Suppressor macrophage (primary cell): ENCODE results near the gene NAV2.

Experiments
- DNase-seq, 4 experiments: peaks; one replicate each; pipeline ENCODE4 v3.0.0-alpha.2; 2020 to 2022

Gene NAV2

DNA sequence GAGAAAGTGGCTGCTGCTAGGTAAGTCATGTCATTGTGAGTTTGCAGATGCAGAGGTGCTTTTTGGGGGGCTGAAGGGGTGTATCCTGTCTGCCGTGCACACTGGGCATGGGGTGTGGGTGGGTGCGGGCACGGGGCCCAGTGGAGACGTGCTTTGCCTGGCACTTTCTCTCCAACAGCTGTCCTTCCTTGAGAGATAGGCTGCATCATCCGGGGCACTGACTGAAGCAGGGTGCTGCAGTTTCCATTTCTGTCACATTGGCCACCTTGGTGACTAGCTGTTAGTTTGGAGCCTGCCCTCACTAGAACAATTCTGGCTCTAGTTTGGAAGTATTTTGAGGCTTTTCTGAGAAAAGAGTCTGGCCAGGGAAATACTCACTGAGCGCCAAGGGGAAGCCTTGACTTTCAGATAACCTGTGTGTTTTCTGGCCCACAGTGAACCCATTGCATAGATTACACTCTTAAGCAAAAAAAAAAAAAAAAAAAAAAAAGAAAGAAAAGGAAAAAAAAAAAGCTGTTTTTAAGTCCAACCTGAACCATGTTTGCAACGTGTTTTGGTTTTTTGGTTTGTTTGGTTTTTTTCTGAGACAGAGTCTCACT is 219.2 kb downstream of the NAV2 start:
- no peak for DNase-seq

DNA sequence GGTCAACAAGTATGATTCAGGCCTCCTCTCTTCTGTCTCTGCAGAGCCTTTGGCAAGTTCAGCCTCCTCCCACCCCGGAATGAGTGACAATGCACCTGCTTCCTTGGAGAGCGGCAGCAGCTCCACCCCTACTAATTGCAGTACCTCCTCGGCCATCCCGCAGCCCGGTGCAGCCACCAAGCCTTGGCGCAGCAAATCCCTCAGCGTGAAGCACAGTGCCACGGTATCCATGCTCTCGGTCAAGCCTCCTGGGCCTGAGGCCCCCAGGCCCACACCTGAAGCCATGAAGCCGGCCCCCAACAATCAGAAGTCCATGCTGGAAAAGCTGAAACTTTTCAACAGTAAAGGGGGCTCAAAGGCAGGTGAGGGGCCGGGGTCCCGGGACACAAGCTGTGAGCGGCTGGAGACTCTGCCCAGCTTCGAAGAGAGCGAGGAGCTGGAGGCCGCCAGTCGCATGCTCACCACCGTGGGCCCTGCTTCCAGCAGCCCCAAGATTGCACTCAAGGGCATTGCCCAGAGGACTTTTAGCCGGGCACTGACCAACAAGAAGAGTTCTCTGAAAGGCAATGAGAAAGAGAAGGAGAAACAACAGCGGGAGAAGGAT is 220.6 kb downstream of the NAV2 start:
- no peak for DNase-seq

DNA sequence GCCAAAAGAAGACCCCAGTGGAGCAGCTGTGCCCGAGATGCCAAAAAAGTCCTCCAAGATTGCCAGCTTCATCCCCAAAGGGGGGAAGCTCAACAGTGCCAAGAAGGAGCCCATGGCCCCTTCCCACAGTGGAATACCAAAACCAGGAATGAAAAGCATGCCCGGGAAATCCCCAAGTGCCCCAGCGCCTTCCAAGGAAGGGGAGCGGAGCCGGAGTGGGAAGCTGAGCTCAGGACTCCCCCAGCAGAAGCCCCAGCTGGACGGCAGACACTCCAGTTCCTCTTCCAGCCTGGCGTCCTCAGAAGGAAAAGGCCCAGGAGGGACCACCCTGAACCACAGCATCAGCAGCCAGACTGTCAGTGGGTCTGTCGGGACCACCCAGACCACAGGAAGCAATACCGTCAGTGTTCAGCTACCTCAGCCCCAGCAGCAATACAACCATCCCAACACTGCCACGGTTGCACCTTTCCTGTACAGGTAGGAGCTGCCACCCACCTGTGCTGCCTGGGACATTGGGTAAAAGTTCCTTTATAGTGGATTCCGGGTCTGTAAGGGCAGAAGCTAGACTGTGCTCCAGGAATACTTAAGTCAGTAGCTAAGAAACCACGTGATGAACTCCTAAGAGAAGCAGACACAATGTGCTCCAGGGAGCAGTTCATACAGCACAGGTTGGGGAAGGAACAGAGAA is 221.3 kb downstream of the NAV2 start:
- DNase-seq: no peak

DNA sequence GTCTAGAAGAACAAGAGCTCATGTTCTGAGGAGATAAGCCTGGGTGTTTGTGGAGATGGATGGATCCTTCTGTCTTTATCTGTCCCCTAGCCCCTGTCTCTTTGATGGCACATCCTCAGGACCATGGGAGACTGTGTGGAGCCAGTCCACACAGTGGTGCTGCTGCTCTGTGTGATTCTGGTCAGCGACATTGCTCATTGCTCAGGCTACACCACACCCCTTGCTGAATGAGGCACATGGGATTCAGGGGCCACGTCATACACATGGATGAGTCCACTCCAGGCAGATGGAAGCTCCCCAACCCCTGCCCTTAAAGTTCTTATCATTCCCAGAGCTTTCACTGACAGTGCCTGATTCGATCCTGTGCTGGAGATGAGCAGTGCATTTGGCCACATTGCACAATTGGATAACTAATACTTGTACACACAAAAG is 222.2 kb downstream of the NAV2 start:
- DNase-seq: no peak

DNA sequence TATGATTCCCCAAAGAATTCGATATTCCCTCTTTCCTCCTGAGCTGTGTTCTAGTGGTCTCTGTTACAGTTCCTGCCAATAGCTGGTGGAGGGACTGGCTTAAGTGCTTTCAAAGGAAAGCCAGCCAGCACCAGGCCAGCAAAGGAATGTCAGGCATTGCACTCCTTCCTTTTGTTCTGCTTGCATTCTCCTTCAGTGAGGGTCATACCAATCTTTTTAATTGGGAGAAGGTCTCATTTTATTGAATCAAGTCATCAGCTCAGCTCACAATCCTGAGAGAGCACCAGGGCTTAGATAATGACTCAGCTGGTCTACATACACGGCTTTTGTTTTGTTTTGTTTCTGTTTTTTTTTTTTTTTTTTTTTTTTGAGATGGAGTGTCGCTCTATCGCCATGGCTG is 222.9 kb downstream of the NAV2 start:
- no peak for DNase-seq

DNA sequence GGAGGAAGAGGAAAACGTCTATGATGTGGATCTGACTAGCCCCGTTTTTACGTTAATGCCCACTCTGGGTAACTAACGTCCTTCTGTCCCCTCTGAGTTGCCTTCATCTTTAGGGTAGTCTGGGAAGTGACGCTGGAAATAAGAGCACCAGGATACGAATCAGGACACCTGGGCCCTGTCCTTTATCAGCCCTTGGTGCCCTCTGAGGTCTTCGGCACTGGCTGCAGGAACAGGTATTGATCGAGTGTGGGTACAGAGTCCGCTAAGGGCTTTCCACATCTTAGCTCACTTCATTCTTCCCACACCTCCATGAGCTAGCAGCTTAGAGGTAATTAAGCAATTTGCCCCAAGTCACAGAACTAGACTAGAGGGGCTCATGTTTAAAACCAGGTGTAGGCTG is 223.8 kb downstream of the NAV2 start:
- no peak for DNase-seq

DNA sequence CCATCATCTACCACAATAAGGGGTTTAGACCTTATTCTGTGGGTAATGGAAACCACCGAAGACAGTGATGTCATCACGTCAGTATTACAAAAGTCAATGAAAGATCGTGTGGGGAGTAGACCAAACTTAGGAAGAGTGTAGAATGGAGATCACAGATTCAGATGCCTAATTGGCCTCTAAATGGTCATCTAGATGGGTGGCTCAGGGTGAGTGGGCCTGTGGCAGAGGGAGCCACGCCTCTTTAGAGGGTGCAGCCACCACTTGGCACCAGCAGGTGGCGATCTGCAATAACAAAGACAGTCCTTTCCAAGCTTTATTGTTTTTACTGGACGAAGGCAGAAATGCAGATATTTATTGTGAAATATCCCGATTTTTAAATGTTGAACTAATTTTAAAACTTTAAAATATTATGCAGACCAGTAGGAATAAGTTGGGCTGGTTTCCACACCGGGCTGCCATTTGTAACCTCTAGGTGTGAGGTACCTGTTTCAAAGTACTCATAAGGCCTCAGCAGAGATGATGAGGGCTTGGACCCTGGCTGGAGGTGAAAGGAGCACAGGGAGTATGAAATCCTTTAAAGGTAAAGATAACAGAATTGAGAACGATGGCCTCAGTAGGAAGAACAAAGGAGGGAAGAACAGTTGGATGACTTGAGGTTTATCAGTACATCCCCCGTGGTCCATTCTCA is 225.7 kb downstream of the NAV2 start:
- peak; percentile 64 to 74 (median 69) for DNase-seq

DNA sequence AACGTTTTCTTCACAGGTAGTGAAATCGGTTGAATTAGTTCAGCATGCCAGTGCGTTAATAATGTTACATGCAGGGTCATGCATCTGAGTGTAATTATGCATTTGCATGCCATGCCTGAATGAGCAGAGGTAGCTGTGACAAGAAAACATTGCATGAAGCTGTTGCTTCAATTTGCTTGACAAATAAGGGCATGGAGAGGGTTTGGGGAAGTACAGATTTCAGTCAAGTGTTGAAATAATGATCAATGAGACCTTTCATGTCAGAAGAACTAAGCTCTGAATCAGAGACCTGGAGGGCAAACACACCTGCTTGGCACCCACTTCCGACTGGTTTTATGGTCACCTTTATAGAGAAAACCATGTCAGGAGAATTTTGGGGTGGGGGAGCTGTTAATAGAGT is 226.2 kb downstream of the NAV2 start:
- DNase-seq: no peak

DNA sequence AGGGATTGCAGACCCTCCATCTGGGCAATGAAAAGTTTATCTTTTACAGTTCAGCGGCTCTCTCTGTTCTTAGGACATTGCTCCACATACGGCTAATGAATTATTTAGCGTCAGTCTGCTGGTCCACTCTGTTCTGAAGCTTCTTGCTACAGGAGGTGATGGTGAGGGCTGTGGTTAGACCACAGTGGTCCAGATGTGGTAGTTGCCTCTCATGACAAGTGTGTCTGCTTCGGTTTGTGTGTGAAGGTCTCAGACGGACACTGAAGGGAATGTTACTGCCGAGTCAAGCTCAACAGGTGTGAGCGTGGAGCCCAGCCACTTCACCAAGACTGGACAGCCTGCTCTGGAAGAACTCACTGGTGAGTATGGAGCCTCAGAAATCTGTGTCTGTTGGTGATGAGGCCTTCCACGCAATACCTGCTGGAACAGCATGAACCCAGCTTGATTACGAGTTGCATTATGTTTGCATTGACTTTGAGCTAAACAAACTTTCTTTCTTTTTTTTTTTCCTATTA is 226.8 kb downstream of the NAV2 start:
- no peak for DNase-seq

DNA sequence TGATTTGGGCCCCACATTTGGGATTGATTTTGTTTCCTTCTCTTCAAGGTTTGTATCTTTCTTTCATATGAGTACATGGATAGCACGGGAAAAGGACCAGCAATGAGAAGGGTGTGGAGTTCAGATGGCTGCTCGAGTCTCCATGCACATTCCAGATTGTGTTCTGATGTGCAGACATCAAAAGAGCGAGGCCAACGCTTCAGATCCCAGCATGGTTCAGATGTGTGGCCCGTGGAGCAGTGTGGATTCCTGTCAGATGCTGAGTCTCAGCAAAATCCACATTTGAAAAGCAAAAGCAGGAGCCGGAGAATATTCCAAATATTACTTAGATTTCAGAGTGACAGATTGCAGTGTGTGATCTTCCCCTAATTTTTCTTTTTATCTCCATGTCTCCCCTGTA is 228.2 kb downstream of the NAV2 start:
- no peak for DNase-seq

DNA sequence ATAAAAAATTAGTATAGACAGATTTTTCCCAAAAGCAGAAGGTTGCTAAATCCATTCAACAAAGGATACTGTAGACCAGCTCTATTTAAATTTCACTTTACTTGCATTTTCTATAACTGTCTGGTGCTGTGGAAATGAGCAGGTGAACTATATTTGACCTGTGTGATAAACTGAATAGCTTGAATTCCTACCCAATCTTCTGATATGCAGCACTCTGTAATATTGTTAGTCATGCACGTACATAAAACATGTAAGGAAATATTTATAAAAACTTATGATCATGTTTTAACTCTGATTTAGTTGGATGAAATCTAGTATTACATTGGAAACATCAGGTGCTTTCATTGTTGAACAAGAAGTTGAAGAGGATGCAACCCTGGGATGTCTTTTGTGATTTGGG is 234.0 kb downstream of the NAV2 start:
- DNase-seq: no peak

DNA sequence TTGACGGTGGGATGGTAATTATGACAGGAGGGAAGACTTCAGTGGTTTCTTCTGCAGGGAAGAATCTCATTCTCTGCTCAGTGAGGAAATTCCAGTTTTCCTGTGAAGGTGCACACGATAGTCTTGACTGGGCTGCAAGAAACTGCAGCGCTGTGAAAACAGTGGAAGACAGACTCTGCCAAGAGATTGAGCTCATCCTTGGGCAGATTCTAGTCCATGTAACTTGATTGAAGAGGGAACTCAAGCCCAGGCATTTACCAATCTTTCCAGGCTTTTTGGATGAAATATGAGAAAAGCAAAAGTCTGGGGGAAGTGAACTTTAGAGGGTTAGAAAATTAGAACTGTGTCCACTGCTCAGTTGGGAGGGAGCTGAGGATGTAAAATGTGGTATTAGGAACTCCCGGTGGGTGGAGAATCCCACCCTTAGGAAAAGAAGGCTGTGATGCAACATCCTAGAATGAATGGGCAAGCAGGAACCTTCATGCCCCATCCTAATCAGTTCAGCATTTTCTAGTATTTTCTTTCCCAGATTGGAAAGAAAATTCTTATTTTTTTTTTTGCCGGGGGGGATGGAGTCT is 235.0 kb downstream of the NAV2 start:
- DNase-seq: no peak

DNA sequence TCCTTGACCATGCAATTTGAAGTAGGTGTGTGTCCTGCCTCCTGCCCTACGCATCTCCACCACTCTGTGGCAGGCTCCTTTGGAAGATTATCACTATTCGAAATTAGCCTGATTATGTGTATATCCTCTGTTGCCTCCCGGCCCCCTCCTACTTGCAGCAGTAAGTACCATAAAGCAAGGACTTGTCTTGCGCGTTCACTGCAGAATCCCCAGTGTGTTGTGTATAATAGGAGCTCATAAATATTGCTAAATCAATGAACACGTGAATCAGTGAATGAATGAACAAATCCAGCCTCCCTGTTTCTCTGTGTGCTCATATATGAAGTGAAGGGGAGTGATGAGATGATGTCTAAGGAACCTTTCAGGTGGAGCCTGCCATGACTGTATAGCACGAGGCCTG is 237.0 kb downstream of the NAV2 start:
- no peak for DNase-seq

DNA sequence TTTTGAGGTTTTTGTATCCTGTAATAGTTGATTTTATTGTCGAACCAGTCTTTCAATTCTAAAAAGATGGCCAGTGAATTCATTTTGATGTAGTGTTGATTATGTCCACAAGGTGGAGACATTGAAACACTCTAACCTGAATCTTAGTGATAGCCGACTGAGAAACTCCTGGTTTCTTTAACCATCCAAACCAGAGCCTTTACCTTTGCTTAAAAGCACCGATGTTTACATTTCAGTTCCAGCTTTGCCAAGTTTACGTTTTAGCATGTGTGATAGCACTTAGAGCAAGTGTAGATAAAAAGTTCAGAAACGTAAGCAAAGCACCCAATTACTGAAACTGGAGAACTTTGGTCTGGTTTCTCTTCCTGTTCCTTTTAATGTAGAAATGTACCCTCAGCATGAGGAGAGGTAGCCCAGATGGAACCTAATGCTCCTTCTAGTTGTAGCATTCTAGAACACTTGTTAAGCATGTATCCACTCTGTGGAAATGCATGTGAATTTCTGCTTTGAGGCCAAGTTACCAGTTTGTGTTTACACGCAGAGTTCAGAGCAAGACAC is 239.0 kb downstream of the NAV2 start:
- DNase-seq: peak; percentile 36 to 72 (median 65)

DNA sequence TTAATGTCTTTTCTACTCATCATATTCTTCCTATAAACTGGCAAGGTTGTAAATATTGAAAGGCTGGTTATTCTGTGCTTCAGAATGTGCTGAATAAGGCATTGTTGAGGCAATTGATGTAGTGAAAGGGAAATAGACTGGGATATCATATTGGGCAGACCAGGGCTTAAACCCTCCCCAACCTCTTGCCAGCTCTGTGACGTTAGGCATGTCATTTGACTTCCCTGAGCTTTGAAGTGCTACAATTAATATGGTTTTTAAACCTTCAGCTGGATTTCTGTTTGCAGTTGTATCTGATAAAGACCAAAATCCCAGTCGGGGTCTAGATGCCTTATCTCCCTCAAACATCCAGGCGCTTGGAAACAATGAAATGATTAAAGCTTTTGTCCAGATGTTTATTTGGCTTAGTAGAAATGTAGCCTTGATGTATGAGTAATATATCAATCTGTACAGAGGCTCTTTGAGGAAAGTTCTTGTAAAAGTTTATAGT is 239.5 kb downstream of the NAV2 start:
- DNase-seq: no peak

DNA sequence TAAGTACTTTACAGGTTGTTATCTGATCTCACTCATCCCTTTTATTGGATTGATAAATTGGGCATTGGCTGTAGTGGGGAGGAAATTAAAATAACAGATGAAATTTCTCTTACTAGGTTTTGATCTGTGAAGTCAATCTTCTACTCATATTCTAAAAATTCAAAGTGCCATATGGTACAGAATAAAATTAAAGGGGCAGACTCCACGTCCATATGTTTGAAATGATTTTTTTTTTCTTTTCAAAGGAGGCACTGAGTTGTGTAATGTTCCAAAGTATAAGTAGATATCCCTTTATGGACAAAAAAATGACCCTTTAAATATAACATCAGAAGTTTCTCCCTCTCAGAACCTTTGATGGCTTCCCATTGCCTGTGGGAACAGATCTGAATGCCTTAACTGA is 240.3 kb downstream of the NAV2 start:
- no peak for DNase-seq

DNA sequence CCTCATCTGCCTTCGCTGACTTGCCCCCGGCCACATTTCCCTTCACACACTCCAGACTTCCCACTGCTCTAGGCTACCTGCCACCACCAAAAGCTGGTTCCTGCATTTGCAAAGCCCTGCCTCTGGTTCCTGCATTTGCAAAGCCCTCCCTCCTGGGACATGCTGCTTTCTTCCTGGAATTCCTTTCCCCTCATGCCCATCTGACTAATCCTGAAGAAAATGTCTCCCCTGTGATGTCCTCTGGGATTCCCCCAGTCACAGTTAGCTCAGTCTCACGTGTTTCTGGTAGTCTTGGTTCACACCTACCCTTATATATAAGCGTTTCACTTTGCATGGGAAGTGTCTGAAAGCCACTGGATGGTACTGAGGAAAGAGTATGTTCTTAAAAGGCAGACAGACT is 240.7 kb downstream of the NAV2 start:
- no peak for DNase-seq

DNA sequence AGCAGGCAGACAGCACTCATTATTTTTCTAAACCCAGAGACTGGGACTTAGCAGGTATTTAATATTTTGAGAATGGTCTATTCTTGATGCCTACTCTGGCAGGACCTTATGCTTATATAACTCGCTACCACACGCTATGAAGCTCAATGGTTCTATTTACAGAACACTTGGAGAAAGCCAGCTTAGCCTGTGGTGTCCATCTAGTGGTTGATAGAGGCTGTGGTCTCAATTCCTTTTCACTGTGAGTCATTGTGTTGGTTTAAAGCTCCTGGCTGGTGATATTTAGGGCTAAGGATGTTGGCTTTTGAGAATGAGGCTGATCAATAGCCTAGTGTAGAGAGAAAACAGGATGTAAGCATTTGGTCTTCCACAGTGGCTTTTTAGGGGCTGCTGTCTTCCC is 241.3 kb downstream of the NAV2 start:
- peak in 1 of 4 experiments; percentile 3 for DNase-seq

DNA sequence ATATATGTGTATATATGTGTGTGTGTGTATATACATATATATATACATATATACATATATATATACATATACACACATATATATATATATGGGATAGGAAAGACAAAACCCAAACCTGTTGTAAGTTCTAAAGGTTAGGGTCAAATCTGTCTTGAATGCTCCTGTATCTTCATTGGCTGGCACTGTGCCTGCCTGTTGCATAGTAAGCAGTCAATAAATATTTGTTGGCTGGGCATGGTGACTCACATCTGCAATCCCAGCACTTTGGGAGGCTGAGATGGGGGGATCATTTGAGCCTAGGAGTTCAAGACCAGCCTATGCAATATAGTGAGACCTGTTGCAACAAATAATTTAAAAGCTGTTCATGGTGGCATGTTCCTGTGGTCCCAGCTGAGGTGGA is 242.3 kb downstream of the NAV2 start:
- DNase-seq: no peak

DNA sequence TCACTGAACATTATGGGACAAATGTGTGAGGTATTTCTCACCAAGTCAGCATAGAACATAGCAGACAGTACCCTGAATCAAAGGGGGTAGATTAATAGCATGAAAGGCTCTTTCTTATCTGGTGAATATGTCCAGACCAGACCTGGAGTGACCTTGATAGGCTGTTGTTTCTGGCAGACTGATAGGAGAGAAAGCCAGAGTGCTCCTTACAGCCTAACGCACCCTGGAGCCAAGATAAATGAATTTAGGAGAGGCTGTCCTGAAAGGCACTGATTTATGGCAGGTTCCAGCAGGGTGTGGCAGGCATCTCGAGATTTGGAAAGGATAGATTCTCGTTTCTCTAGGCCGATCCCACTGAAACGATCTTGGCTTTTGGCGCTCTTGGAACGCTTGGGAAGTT is 243.0 kb downstream of the NAV2 start:
- no peak for DNase-seq

DNA sequence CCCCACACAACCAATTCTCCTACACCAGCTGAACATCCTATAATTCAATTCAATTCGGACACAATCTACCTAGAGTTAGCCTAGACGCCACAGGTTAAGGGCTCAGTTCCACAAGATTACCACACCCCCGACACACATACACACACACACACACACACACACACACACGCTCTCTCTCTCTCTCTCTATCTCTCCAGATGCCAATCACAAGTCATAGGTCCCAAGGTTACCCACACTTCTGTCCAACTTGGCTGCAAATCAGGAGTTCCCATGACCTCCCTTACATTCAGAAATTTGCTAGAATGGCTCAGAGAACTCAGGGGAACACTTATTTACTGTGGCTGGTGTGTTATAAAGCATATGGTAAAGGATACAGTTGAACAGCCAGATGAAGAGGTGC is 243.6 kb downstream of the NAV2 start:
- DNase-seq: no peak

DNA sequence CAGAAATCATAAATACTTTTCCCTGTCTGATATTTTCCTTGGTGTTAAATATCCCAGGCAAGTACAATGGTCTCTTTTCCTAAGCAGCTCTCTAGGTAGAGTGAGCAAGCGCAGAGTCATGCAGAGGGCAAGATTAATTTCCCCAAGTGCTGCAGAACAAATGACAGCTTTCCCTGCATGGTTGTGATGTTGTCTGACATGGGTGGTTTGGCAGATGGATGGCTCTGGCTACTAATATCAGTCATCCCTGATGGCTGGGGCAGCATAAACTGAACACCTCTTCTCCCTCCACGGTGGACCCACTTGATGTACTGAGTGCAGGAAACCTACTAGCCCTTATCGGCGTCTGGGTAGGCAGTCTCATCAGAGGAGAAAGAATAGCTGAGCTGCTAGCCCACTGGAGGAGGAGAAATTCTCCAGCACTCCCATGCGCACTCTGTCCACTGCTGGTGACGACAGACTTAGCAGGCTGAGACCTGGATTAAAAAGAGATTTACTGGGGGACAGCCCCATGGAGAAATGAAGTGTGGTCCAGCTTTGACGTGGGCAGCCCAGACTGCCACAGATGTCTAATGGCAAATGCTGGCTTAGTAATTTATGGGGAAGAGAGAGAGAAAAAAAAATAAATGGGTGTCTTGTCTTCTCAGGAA is 244.8 kb downstream of the NAV2 start:
- DNase-seq: no peak
